ENCODE results near the gene ZC3H12D. TPM values are rescaled to one million over a fixed set of nuclear protein-coding genes. Genes with fewer than 3 reads are reported as not detected.
"Not testable (repeated sequence)": the region's sequence is repeated elsewhere in the genome, so short reads cannot be mapped to it uniquely, and the experiment has no call there.

Gene ZC3H12D
- polyA plus RNA-seq, 3 donors = 0.96 to 4.7 (median 1.2) TPM

GRCh38 chr6:149461670-149462069 lies 23.1 kb downstream of the ZC3H12D start:
- DNase-seq = no peak

GRCh38 chr6:149460249-149460648 lies 24.6 kb downstream of the ZC3H12D start:
- H3K27ac Mint-ChIP-seq; H4K20me1 ChIP-seq (ENCODE audit: insufficient read depth, low read length); DNase-seq; H3K79me2 ChIP-seq (ENCODE audit: insufficient read depth, low read length); H3K4me2 ChIP-seq (replicated peaks; ENCODE audit: extremely low read depth, low read length, poor library complexity, severe bottlenecking); H2AFZ ChIP-seq (ENCODE audit: insufficient read depth, low read depth, low read length, poor library complexity, severe bottlenecking); H3K4me1 ChIP-seq (ENCODE audit: control insufficient read depth in 1 of 2, insufficient read depth in 2 of 2, low read length in 2 of 2); H3K27me3 Mint-ChIP-seq (ENCODE audit: low read depth in 3 of 3); intact Hi-C loops (cut with micrococcal nuclease); H3K9me3 Mint-ChIP-seq; H3K4me3 Mint-ChIP-seq; H3K4me1 Mint-ChIP-seq; H3K4me3 ChIP-seq (replicated peaks in 1 of 3; ENCODE audit: low read depth in 2 of 3, low read length in 3 of 3); H3K27ac ChIP-seq (ENCODE audit: low read depth in 1 of 2, low read length in 2 of 2); H3K27me3 ChIP-seq (ENCODE audit: control insufficient read depth in 2 of 2, insufficient read depth in 2 of 2, low read length in 2 of 2); H3K9ac ChIP-seq (ENCODE audit: insufficient read depth, low read length, poor library complexity, severe bottlenecking); H3K9me3 ChIP-seq (replicated peaks in 1 of 2; ENCODE audit: control insufficient read depth in 1 of 2, insufficient read depth in 1 of 2, low read length in 2 of 2): not testable (repeated sequence)
- 100% methylated on average over 2 of the region's 3 CpGs for WGBS (ENCODE audit: insufficient coverage)
- peaks cover 29 to 63% of the 10 kb centered on the region in 2 donors for H3K36me3 ChIP-seq (replicated peaks in 1 of 2; ENCODE audit: control insufficient read depth in 1 of 2, insufficient read depth in 2 of 2, low read length in 2 of 2)
- H3K36me3 Mint-ChIP-seq = peaks cover 63 to 78% of the 10 kb centered on the region in 2 donors

More at GRCh38 chr6:149461670-149462069, 23.1 kb downstream of the ZC3H12D start:
- 83% methylated on average over 3 of the region's 5 CpGs for WGBS (ENCODE audit: insufficient coverage)
- Histone ChIP-seq H3K9ac (ENCODE audit: insufficient read depth, low read length, poor library complexity, severe bottlenecking) (no peak overlapping the region), H3K9me3 (replicated peaks in 1 of 2; ENCODE audit: control insufficient read depth in 1 of 2, insufficient read depth in 1 of 2, low read length in 2 of 2) (no peaks in the 10 kb centered on the region), H3K36me3 (replicated peaks in 1 of 2; ENCODE audit: control insufficient read depth in 1 of 2, insufficient read depth in 2 of 2, low read length in 2 of 2) (peaks cover 29 to 62% of the 10 kb centered on the region in 2 donors), H4K20me1 (ENCODE audit: insufficient read depth, low read length) (no peaks in the 10 kb centered on the region), H2AFZ (ENCODE audit: insufficient read depth, low read depth, low read length, poor library complexity, severe bottlenecking) (no peak overlapping the region), H3K4me2 (replicated peaks; ENCODE audit: extremely low read depth, low read length, poor library complexity, severe bottlenecking) (no peak overlapping the region), H3K4me3 (replicated peaks in 1 of 3; ENCODE audit: low read depth in 2 of 3, low read length in 3 of 3) (no peak overlapping the region), H3K27me3 (ENCODE audit: control insufficient read depth in 2 of 2, insufficient read depth in 2 of 2, low read length in 2 of 2) (no peaks in the 10 kb centered on the region), H3K4me1 (ENCODE audit: control insufficient read depth in 1 of 2, insufficient read depth in 2 of 2, low read length in 2 of 2) (peaks cover 12 to 13% of the 10 kb centered on the region in 2 donors), H3K27ac (ENCODE audit: low read depth in 1 of 2, low read length in 2 of 2) (no peak overlapping the region), H3K79me2 (ENCODE audit: insufficient read depth, low read length) (no peaks in the 10 kb centered on the region)
- Mint-ChIP-seq H3K4me1 (peaks cover 15% of the 10 kb centered on the region), H3K36me3 (peaks cover 58 to 73% of the 10 kb centered on the region in 2 donors), H3K4me3 (no peak overlapping the region), H3K27me3 (ENCODE audit: low read depth in 3 of 3) (peaks cover 0 to 2% (median 0%) of the 10 kb centered on the region in 3 donors), H3K27ac (no peak overlapping the region), H3K9me3 (peaks cover 0 to 2% (median 0%) of the 10 kb centered on the region in 7 donors)
- no peak for TF ChIP-seq CTCF (IDR thresholded peaks at IDR 0.05)
- intact Hi-C loops (cut with micrococcal nuclease) = no loop called here
